GM23248 (cell line): ENCODE data around the gene CRB2. TPM values are rescaled to one million over a fixed set of nuclear protein-coding genes. Genes with fewer than 3 reads are reported as not detected.

Experiments
- DNase-seq: peaks from one replicate; pipeline ENCODE4 v3.0.0-alpha.2; 2015
- H2AFZ ChIP-seq: fragments of 200-600 bp; sonication (generic); 2 replicates; pipeline ENCODE4 v1.6.1; 2016; ENCODE audit warnings: antibody characterized with exemption
- H3F3A ChIP-seq: fragments of 200-600 bp; sonication (generic); 2 replicates; pipeline ENCODE4 v1.6.1; 2016; ENCODE audit warnings: mild to moderate bottlenecking, antibody characterized with exemption, mixed run types; ENCODE audit not compliant: insufficient read depth
- H3K27ac ChIP-seq: fragments of 200-600 bp; sonication (generic); 2 replicates; pipeline ENCODE4 v1.5.1; 2016; ENCODE audit warnings: mild to moderate bottlenecking
- H3K27me3 ChIP-seq: fragments of 200-600 bp; sonication (generic); replicated peaks from 2 replicates; pipeline ENCODE4 v1.6.1; 2016; ENCODE audit warnings: mild to moderate bottlenecking; ENCODE audit not compliant: insufficient read depth
- H3K36me3 ChIP-seq: fragments of 200-600 bp; sonication (generic); 2 replicates; pipeline ENCODE4 v1.6.1; 2016; ENCODE audit warnings: low read depth, mild to moderate bottlenecking
- H3K4me1 ChIP-seq: fragments of 200-600 bp; sonication (generic); 2 replicates; pipeline ENCODE4 v1.6.1; 2016; ENCODE audit warnings: mild to moderate bottlenecking; ENCODE audit not compliant: insufficient read depth
- H3K4me2 ChIP-seq: fragments of 200-600 bp; sonication (generic); one replicate; pipeline ENCODE4 v1.6.1; 2016; ENCODE audit warnings: mild to moderate bottlenecking; ENCODE audit not compliant: unreplicated experiment
- H3K4me3 ChIP-seq: fragments of 200-600 bp; sonication (generic); 2 replicates; pipeline ENCODE4 v1.5.1; 2016; ENCODE audit warnings: mild to moderate bottlenecking
- H3K79me2 ChIP-seq: fragments of 200-600 bp; sonication (generic); 2 replicates; pipeline ENCODE4 v1.6.1; 2016; ENCODE audit warnings: mild to moderate bottlenecking; ENCODE audit not compliant: insufficient read depth
- H3K9ac ChIP-seq: fragments of 200-600 bp; sonication (generic); 2 replicates; pipeline ENCODE4 v1.6.1; 2016; ENCODE audit warnings: mild to moderate bottlenecking
- H3K9me2 ChIP-seq: fragments of 200-600 bp; sonication (generic); 2 replicates; pipeline ENCODE4 v1.6.1; 2016; ENCODE audit warnings: mixed run types, mild to moderate bottlenecking, moderate library complexity; ENCODE audit not compliant: insufficient read depth
- H3K9me3 ChIP-seq: fragments of 200-600 bp; sonication (generic); one replicate; pipeline ENCODE4 v1.6.1; 2017; ENCODE audit warnings: low read depth
- H4K20me1 ChIP-seq: fragments of 200-600 bp; sonication (generic); 2 replicates; pipeline ENCODE4 v1.6.0; 2016; ENCODE audit not compliant: insufficient read depth
- EZH2 ChIP-seq: fragments of 200-600 bp; sonication (generic); IDR thresholded peaks from 2 replicates; pipeline ENCODE4 v1.6.1; 2018; ENCODE audit warnings: antibody characterized with exemption, mild to moderate bottlenecking; ENCODE audit not compliant: insufficient read depth, poor library complexity, severe bottlenecking
- EZH2phosphoT487 ChIP-seq: fragments of 200-600 bp; sonication (generic); IDR thresholded peaks from 2 replicates; pipeline ENCODE4 v1.6.1; 2018; ENCODE audit warnings: antibody characterized with exemption, moderate library complexity, mild to moderate bottlenecking, low read depth; ENCODE audit not compliant: insufficient read depth
- WGBS, 2 experiments: methylation state at CpG; one replicate each; pipeline ENCODE4 v1.1.6; 2015 to 2017; ENCODE audit warnings: low lambda C conversion rate in 2 of 2, low coverage in 1 of 2; ENCODE audit errors: missing lambda C conversion rate in 2 of 2; 5-methylcytosine and 5-hydroxymethylcytosine counted together
- in situ Hi-C: fragments of 300-500 bp; cut with MboI; formaldehyde crosslinking; loops from 2 replicates; pipeline ENCODE4 v1.15.0; 2020
- polyA plus RNA-seq: library from polyadenylated mRNA; unstranded; fragments of >200 nt; fragmentation: Nextera tagmentation; extraction: Ambion mirVana; gene quantifications from 2 replicates; pipeline ENCODE4 v1.2.1, GENCODE V29; 2016
- total RNA-seq: library from RNA; depleted of rRNA; stranded (reverse); fragments of >200 nt; shearing (Covaris generic); gene quantifications from 2 replicates; pipeline ENCODE4 v1.2.3, GENCODE V29; 2014

The CRB2 gene
- total and polyA plus RNA-seq, 2 experiments from 2014 or later, result not detected

- no peaks in the 10 kb centered on the region for H4K20me1 ChIP-seq
- DNase-seq, result no peak
- no peaks in the 10 kb centered on the region for H3K9me3 ChIP-seq
- in situ Hi-C loops, result no loop called here
- H3K27me3 ChIP-seq, result peaks cover 24% of the 10 kb centered on the region
- no peak overlapping the region for H3K4me3 ChIP-seq
- H2AFZ ChIP-seq, result no peak overlapping the region
- no peaks in the 10 kb centered on the region for H3K9me2 ChIP-seq
- H3K9ac ChIP-seq, result no peak overlapping the region
- no peaks in the 10 kb centered on the region for H3K79me2 ChIP-seq
- H3K4me1 ChIP-seq, result no peaks in the 10 kb centered on the region
- no peaks in the 10 kb centered on the region for H3F3A ChIP-seq
- WGBS, 2 experiments, result 81 to 92% methylated on average over 10 to 13 of the region's 13 CpGs
- no peak overlapping the region for H3K27ac ChIP-seq
- no peak overlapping the region for H3K4me2 ChIP-seq
- H3K36me3 ChIP-seq, result no peaks in the 10 kb centered on the region
- TF ChIP-seq EZH2phosphoT487 (no peak), EZH2 (no peak)
Measured at GRCh38 chr9:123370108-123370507, 14.1 kb downstream of the CRB2 start.

GRCh38 chr9:123370526-123371227 is 14.7 kb downstream of the CRB2 start:
- no peak overlapping the region for H3K27ac ChIP-seq
- no peaks in the 10 kb centered on the region for H3K36me3 ChIP-seq
- H4K20me1 ChIP-seq, result no peaks in the 10 kb centered on the region
- no peak overlapping the region for H3K4me3 ChIP-seq
- no peaks in the 10 kb centered on the region for H3F3A ChIP-seq
- H3K27me3 ChIP-seq, result peaks cover 24% of the 10 kb centered on the region
- H3K9me3 ChIP-seq, result no peaks in the 10 kb centered on the region
- H3K4me2 ChIP-seq, result no peak overlapping the region
- no peak overlapping the region for H3K9ac ChIP-seq
- H3K79me2 ChIP-seq, result no peaks in the 10 kb centered on the region
- in situ Hi-C loops, result no loop called here
- 74 to 80% methylated on average over 19 to 28 of the region's 29 CpGs for WGBS, 2 experiments
- DNase-seq, result no peak
- TF ChIP-seq EZH2phosphoT487, result no peak
- H3K4me1 ChIP-seq, result no peaks in the 10 kb centered on the region
- no peaks in the 10 kb centered on the region for H3K9me2 ChIP-seq
- H2AFZ ChIP-seq, result no peak overlapping the region

- in situ Hi-C loops, result no loop called here
- Histone ChIP-seq H3F3A (no peaks in the 10 kb centered on the region), H3K27ac (no peak overlapping the region), H3K27me3 (peaks cover 24% of the 10 kb centered on the region), H4K20me1 (no peaks in the 10 kb centered on the region), H2AFZ (no peak overlapping the region), H3K4me2 (no peak overlapping the region), H3K36me3 (no peaks in the 10 kb centered on the region), H3K4me3 (no peak overlapping the region), H3K9me2 (no peaks in the 10 kb centered on the region), H3K9ac (no peak overlapping the region), H3K79me2 (no peaks in the 10 kb centered on the region), H3K4me1 (no peaks in the 10 kb centered on the region), H3K9me3 (no peaks in the 10 kb centered on the region)
- 80 to 88% methylated on average over 13 to 18 of the region's 18 CpGs for WGBS, 2 experiments
- no peak for TF ChIP-seq EZH2phosphoT487
- TF ChIP-seq EZH2, result no peak
- DNase-seq, result no peak
Measured at GRCh38 chr9:123371228-123371584, 15.2 kb downstream of the CRB2 start.

- Histone ChIP-seq H3K27ac (no peak overlapping the region), H3K4me2 (no peak overlapping the region), H3K4me3 (no peak overlapping the region), H2AFZ (no peak overlapping the region), H3K9me3 (no peaks in the 10 kb centered on the region), H3K36me3 (no peaks in the 10 kb centered on the region), H3K79me2 (no peaks in the 10 kb centered on the region), H4K20me1 (no peaks in the 10 kb centered on the region), H3K27me3 (peaks cover 24% of the 10 kb centered on the region), H3F3A (no peaks in the 10 kb centered on the region), H3K4me1 (no peaks in the 10 kb centered on the region), H3K9ac (no peak overlapping the region), H3K9me2 (no peaks in the 10 kb centered on the region)
- TF ChIP-seq EZH2phosphoT487, result no peak
- no peak for TF ChIP-seq EZH2
- in situ Hi-C loops, result no loop called here
- no peak for DNase-seq
- WGBS, 2 experiments, result 79 to 90% methylated on average over 12 to 14 of the region's 14 CpGs
Measured at GRCh38 chr9:123371805-123372590, 16.0 kb downstream of the CRB2 start.
